ENCODE measurements around the gene CARD9.

GRCh38 chr9:136385015-136385414, 11.5 kb upstream of the CARD9 start:
- no peak for TF ChIP-seq CTCF (IDR thresholded peaks at IDR 0.05; ENCODE audit: low read length)
- TF ChIP-seq EZH2 (IDR thresholded peaks at IDR 0.05; ENCODE audit: borderline replicate concordance, low read length), result no peak

Data from OCI-LY1 (cell line).